A549 (cell line): Measurements from ENCODE around the gene PLAAT1. TPM values are rescaled to one million over a fixed set of nuclear protein-coding genes. Genes with fewer than 3 reads are reported as not detected.

Source experiments
- ATAC-seq, 2 experiments: fragments of 200-7000 bp in 1 of 2; fragments of >200 bp in 1 of 2; cut with Nextera tagmentation in 1 of 2; cut with Tn5 transposase in 1 of 2; 3 replicates each; pipeline versions ENCODE4 v1.8.0 to v1.9.1; 2018 to 2020; ENCODE audit warnings: mild to moderate bottlenecking in 1 of 2, moderate library complexity in 1 of 2
- CTCF ChIA-PET: fragments of 300-600 bp; sonication (Branson Sonifier 250); formaldehyde crosslinking; extraction: SDS; loops from one replicate; lab custom pipeline; 2021; ENCODE audit warnings: antibody characterized with exemption, inconsistent platforms; lab: Yijun Ruan, JAX
- POLR2A ChIA-PET: fragments of 350-600 bp; formaldehyde crosslinking; extraction: SDS; loops from one replicate; lab custom pipeline; 2021; ENCODE audit warnings: antibody characterized with exemption, inconsistent platforms; lab: Yijun Ruan, JAX
- DNase-seq, 2 experiments: peaks; one replicate each; pipeline versions ENCODE4 v3.0.0 to v3.0.0-alpha.2; 2011 to 2016; ENCODE audit warnings: low read depth in 1 of 2, low spot score in 1 of 2
- FAIRE-seq: peaks from 2 replicates; lab custom pipeline; 2011; peaks lifted over from hg19 to GRCh38; lab: Jason Lieb, UNC
- H3K27ac ChIP-seq, 2 experiments: fragments of >200 bp; sonication (Bioruptor Twin); formaldehyde crosslinking; 3 replicates each; pipeline ENCODE4 v1.5.1; 2016 to 2017
- H3K4me1 ChIP-seq: fragments of >200 bp; sonication (Bioruptor Twin); formaldehyde crosslinking; 3 replicates; pipeline ENCODE4 v1.6.1; 2016
- H3K4me2 ChIP-seq: fragments of >200 bp; sonication (Bioruptor Twin); formaldehyde crosslinking; 3 replicates; pipeline ENCODE4 v1.6.1; 2016
- H3K4me3 ChIP-seq: fragments of >200 bp; sonication (Bioruptor Twin); formaldehyde crosslinking; 3 replicates; pipeline ENCODE4 v1.5.1; 2016
- H3K9me3 ChIP-seq: fragments of >200 bp; sonication (Bioruptor Twin); formaldehyde crosslinking; 3 replicates; pipeline ENCODE4 v1.6.1; 2016
- BCL3 ChIP-seq: fragments of >200 bp; sonication (Bioruptor Twin); formaldehyde crosslinking; IDR thresholded peaks from 3 replicates; pipeline ENCODE4 v1.6.1; 2016
- BHLHE40 ChIP-seq: IDR thresholded peaks from 2 replicates; pipeline ENCODE4 v1.6.1; 2012; ENCODE audit warnings: low read depth, low read length, inconsistent platforms
- FOSB ChIP-seq: fragments of 250-450 bp; sonication (Bioruptor Pico); IDR thresholded peaks from 2 replicates; pipeline ENCODE4 v1.5.0; 2020; ENCODE audit warnings: mild to moderate bottlenecking, moderate library complexity
- FOSL2 ChIP-seq, 2 experiments: fragments of 450-650 bp in 1 of 2; fragments of >200 bp in 1 of 2; sonication (Bioruptor Twin) in 1 of 2; formaldehyde crosslinking; IDR thresholded peaks; 2 replicates each; pipeline versions ENCODE4 v1.5.0 to v1.6.1; 2016 to 2020; ENCODE audit warnings: mild to moderate bottlenecking in 1 of 2, moderate library complexity in 1 of 2
- GATA3 ChIP-seq: IDR thresholded peaks from 2 replicates; pipeline ENCODE4 v1.6.1; 2012; ENCODE audit warnings: borderline replicate concordance
- HDAC2 ChIP-seq: fragments of 200-600 bp; sonication (generic); IDR thresholded peaks from 2 replicates; pipeline ENCODE4 v1.6.1; 2016
- HOXB5 ChIP-seq: fragments of 250-450 bp; sonication (Bioruptor Pico); IDR thresholded peaks from 2 replicates; pipeline ENCODE4 v1.5.0; 2020; ENCODE audit warnings: mild to moderate bottlenecking, moderate library complexity
- JUNB ChIP-seq: fragments of >200 bp; sonication (Bioruptor Twin); formaldehyde crosslinking; IDR thresholded peaks from 2 replicates; pipeline ENCODE4 v1.6.1; 2016
- KDM1A ChIP-seq: fragments of 200-600 bp; sonication (generic); IDR thresholded peaks from 2 replicates; pipeline ENCODE4 v1.6.1; 2016; ENCODE audit warnings: low read depth, mild to moderate bottlenecking
- MAFK ChIP-seq: fragments of 450-650 bp; IDR thresholded peaks from 2 replicates; pipeline ENCODE4 v1.6.1; 2014; ENCODE audit not compliant: partially characterized antibody
- MAZ ChIP-seq: fragments of 150-350 bp; IDR thresholded peaks from 2 replicates; pipeline ENCODE4 v1.6.1; 2014; ENCODE audit warnings: antibody characterized with exemption, low read depth, low read length, borderline replicate concordance
- NPAS2 ChIP-seq: fragments of 250-450 bp; sonication (Bioruptor Pico); IDR thresholded peaks from 2 replicates; pipeline ENCODE4 v1.8.0; 2022; ENCODE audit warnings: mild to moderate bottlenecking, moderate library complexity, borderline replicate concordance
- RCOR1 ChIP-seq: fragments of 150-350 bp; IDR thresholded peaks from 2 replicates; pipeline ENCODE4 v1.6.1; 2014; ENCODE audit warnings: antibody characterized with exemption, low read length, low read depth
- RFX5 ChIP-seq: fragments of 450-650 bp; IDR thresholded peaks from 2 replicates; pipeline ENCODE4 v1.7.1; 2014; ENCODE audit warnings: antibody characterized with exemption, mild to moderate bottlenecking, moderate library complexity
- RNF2 ChIP-seq: fragments of 200-600 bp; sonication (generic); IDR thresholded peaks from 2 replicates; pipeline ENCODE4 v1.6.1; 2016; ENCODE audit warnings: low read depth, mild to moderate bottlenecking, antibody characterized with exemption, moderate library complexity, borderline replicate concordance
- SREBF2 ChIP-seq: fragments of 450-650 bp; IDR thresholded peaks from 2 replicates; pipeline ENCODE4 v1.6.1; 2014; ENCODE audit warnings: mild to moderate bottlenecking, moderate library complexity
- USF2 ChIP-seq: fragments of 450-650 bp; IDR thresholded peaks from 2 replicates; pipeline ENCODE4 v1.6.1; 2014; ENCODE audit warnings: antibody characterized with exemption
- ZSCAN20 ChIP-seq: fragments of 250-450 bp; sonication (Bioruptor Pico); IDR thresholded peaks from 2 replicates; pipeline ENCODE4 v1.8.0; 2022; ENCODE audit warnings: mild to moderate bottlenecking, moderate library complexity
- WGBS: methylation state at CpG from one replicate; pipeline ENCODE4 v1.1.6; 2017; ENCODE audit errors: missing lambda C conversion rate; 5-methylcytosine and 5-hydroxymethylcytosine counted together
- polyA plus RNA-seq, 4 experiments: library from polyadenylated mRNA; depleted of rRNA in 3 of 4; stranded (reverse); fragments of >200 nt; fragmentation: RNase III in 1 of 4; extraction: RNeasy Plus Mini Kit Qiagen cat#74134 plus additional on column Dnase treatment in 1 of 4; gene quantifications; 2 replicates in 3 of 4; 3 replicates in 1 of 4; pipeline ENCODE4 v1.2.3, GENCODE V29; 2011 to 2017
- TF ChIP-seq, protein P1 (sequence below): fragments of 250-450 bp; sonication (Bioruptor Pico); IDR thresholded peaks from 2 replicates; pipeline ENCODE4 v1.5.0; 2020; ENCODE audit warnings: low read depth, mild to moderate bottlenecking, moderate library complexity
- TF ChIP-seq, protein P2 (sequence below): fragments of >200 bp; sonication (Bioruptor Twin); formaldehyde crosslinking; IDR thresholded peaks from 2 replicates; pipeline ENCODE4 v1.6.1; 2016
- TF ChIP-seq, protein P3 (sequence below): fragments of 250-450 bp; sonication (Bioruptor Pico); IDR thresholded peaks from 2 replicates; pipeline ENCODE4 v1.5.0; 2021; ENCODE audit warnings: mild to moderate bottlenecking, moderate library complexity, borderline replicate concordance
- TF ChIP-seq, protein P4 (sequence below): fragments of 200-600 bp; sonication (generic); IDR thresholded peaks from 2 replicates; pipeline ENCODE4 v1.6.1; 2016; ENCODE audit warnings: antibody characterized with exemption, mild to moderate bottlenecking, moderate library complexity
- TF ChIP-seq, protein P5 (sequence below): IDR thresholded peaks from 2 replicates; pipeline ENCODE4 v1.6.1; 2012

PLAAT1 gene
- polyA plus RNA-seq, 2 of the 4 experiments (the other 2 are of a cell fraction): 0.12 TPM; not detected in 1

- ChIA-PET CTCF (no interaction called here), POLR2A (no interaction called here)
- no peak for DNase-seq
- Histone ChIP-seq H3K9me3 (no peaks in the 10 kb centered on the region), H3K4me1 (no peaks in the 10 kb centered on the region), H3K4me3 (no peak overlapping the region), H3K27ac (no peak overlapping the region), H3K4me2 (no peak overlapping the region)
- ATAC-seq: no peak
- no peak for FAIRE-seq
- no peak for TF ChIP-seq RCOR1
- TF ChIP-seq KDM1A: no peak
- WGBS: 0% methylated on average over 1 of the region's 1 CpG
Observed at GRCh38 chr3:193211984-193212383, 29.0 kb upstream of the PLAAT1 start.

DNA sequence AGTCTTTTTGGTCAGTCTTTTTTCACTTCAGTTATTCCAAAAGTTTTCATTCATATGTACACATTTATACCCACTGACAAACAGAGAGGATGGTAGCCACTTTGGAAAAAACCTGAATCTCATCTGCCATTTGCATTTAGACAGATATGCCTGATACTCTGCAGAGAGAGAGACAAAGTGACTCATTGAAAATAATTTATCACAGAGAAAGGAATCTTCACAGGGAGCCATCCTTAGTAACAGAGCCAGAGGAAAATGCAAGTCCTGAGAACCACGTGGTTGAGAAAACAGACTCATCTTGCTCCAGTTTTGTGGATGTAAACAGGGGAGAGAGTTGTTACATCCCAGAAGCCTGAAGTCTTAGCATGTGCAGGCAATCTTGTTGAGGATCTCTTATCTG, 28.2 kb upstream of the PLAAT1 start:
- no peak overlapping the region for H3K27ac ChIP-seq
- no peak for TF ChIP-seq MAZ
- TF ChIP-seq, protein P1, sequence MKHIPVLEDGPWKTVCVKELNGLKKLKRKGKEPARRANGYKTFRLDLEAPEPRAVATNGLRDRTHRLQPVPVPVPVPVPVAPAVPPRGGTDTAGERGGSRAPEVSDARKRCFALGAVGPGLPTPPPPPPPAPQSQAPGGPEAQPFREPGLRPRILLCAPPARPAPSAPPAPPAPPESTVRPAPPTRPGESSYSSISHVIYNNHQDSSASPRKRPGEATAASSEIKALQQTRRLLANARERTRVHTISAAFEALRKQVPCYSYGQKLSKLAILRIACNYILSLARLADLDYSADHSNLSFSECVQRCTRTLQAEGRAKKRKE (CRISPR knock-in tag): no peak
- TF ChIP-seq ZSCAN20 (CRISPR knock-in tag): no peak
- TF ChIP-seq MAFK: no peak
- TF ChIP-seq RFX5: no peak
- TF ChIP-seq RNF2: no peak
- TF ChIP-seq, protein P2, sequence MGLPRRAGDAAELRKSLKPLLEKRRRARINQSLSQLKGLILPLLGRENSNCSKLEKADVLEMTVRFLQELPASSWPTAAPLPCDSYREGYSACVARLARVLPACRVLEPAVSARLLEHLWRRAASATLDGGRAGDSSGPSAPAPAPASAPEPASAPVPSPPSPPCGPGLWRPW: no peak
- TF ChIP-seq, protein P3, sequence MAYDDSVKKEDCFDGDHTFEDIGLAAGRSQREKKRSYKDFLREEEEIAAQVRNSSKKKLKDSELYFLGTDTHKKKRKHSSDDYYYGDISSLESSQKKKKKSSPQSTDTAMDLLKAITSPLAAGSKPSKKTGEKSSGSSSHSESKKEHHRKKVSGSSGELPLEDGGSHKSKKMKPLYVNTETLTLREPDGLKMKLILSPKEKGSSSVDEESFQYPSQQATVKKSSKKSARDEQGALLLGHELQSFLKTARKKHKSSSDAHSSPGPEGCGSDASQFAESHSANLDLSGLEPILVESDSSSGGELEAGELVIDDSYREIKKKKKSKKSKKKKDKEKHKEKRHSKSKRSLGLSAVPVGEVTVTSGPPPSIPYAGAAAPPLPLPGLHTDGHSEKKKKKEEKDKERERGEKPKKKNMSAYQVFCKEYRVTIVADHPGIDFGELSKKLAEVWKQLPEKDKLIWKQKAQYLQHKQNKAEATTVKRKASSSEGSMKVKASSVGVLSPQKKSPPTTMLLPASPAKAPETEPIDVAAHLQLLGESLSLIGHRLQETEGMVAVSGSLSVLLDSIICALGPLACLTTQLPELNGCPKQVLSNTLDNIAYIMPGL (CRISPR knock-in tag): no peak
- no peak for TF ChIP-seq BHLHE40
- no peak for TF ChIP-seq RCOR1
- TF ChIP-seq GATA3: no peak
- TF ChIP-seq SREBF2: no peak
- no peak for TF ChIP-seq HOXB5 (CRISPR knock-in tag)
- no peak for TF ChIP-seq NPAS2 (CRISPR knock-in tag)
- ATAC-seq: no peak
- no peaks in the 10 kb centered on the region for H3K4me1 ChIP-seq
- DNase-seq: no peak
- ChIA-PET POLR2A (no interaction called here), CTCF (no interaction called here)
- no peak overlapping the region for H3K4me2 ChIP-seq
- 0% methylated on average over 1 of the region's 1 CpG for WGBS
- H3K4me3 ChIP-seq: no peak overlapping the region
- no peak for FAIRE-seq
- H3K9me3 ChIP-seq: no peaks in the 10 kb centered on the region

- no peak for DNase-seq
- Histone ChIP-seq H3K27ac (no peak overlapping the region), H3K9me3 (no peaks in the 10 kb centered on the region), H3K4me2 (no peak overlapping the region), H3K4me1 (no peaks in the 10 kb centered on the region), H3K4me3 (no peak overlapping the region)
- TF ChIP-seq, protein P4, sequence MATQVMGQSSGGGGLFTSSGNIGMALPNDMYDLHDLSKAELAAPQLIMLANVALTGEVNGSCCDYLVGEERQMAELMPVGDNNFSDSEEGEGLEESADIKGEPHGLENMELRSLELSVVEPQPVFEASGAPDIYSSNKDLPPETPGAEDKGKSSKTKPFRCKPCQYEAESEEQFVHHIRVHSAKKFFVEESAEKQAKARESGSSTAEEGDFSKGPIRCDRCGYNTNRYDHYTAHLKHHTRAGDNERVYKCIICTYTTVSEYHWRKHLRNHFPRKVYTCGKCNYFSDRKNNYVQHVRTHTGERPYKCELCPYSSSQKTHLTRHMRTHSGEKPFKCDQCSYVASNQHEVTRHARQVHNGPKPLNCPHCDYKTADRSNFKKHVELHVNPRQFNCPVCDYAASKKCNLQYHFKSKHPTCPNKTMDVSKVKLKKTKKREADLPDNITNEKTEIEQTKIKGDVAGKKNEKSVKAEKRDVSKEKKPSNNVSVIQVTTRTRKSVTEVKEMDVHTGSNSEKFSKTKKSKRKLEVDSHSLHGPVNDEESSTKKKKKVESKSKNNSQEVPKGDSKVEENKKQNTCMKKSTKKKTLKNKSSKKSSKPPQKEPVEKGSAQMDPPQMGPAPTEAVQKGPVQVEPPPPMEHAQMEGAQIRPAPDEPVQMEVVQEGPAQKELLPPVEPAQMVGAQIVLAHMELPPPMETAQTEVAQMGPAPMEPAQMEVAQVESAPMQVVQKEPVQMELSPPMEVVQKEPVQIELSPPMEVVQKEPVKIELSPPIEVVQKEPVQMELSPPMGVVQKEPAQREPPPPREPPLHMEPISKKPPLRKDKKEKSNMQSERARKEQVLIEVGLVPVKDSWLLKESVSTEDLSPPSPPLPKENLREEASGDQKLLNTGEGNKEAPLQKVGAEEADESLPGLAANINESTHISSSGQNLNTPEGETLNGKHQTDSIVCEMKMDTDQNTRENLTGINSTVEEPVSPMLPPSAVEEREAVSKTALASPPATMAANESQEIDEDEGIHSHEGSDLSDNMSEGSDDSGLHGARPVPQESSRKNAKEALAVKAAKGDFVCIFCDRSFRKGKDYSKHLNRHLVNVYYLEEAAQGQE: no peak
- TF ChIP-seq HDAC2 (no peak), USF2 (no peak), BCL3 (no peak), FOSL2 (IDR thresholded peaks at IDR 0.05) (no peak), FOSL2 (CRISPR knock-in tag; IDR thresholded peaks at IDR 0.05) (no peak), FOSB (no peak), GATA3 (no peak), JUNB (no peak)
- TF ChIP-seq, protein P5, sequence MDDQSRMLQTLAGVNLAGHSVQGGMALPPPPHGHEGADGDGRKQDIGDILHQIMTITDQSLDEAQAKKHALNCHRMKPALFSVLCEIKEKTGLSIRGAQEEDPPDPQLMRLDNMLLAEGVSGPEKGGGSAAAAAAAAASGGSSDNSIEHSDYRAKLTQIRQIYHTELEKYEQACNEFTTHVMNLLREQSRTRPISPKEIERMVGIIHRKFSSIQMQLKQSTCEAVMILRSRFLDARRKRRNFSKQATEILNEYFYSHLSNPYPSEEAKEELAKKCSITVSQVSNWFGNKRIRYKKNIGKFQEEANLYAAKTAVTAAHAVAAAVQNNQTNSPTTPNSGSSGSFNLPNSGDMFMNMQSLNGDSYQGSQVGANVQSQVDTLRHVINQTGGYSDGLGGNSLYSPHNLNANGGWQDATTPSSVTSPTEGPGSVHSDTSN: no peak
- no peak for FAIRE-seq
- WGBS: 3% methylated on average over 3 of the region's 3 CpGs
- CTCF ChIA-PET: no interaction called here
- ATAC-seq: no peak
- POLR2A ChIA-PET: no interaction called here
Observed at GRCh38 chr3:193214445-193214844, 26.6 kb upstream of the PLAAT1 start.
